Activated naive CD8-positive, alpha-beta T cell treated with anti-CD3 and anti-CD28 coated beads for 36 hours (primary cell): ENCODE data around the gene TADA2B. TPM values are rescaled to one million over a fixed set of nuclear protein-coding genes. Genes with fewer than 3 reads are reported as not detected.
A peak's percentile ranks its signal among the peaks of the same experiment; 100 is the strongest.
"Not testable (repeated sequence)": the region's sequence is repeated elsewhere in the genome, so short reads cannot be mapped to it uniquely, and the experiment has no call there.

Source experiments
- DNase-seq: peaks from one replicate; pipeline ENCODE4 v3.0.0; 2021
- H3K27ac Mint-ChIP-seq: one replicate; pipeline ENCODE4 v1.8.0; 2022; ENCODE audit warnings: mild to moderate bottlenecking, moderate library complexity, mixed read lengths
- H3K27me3 Mint-ChIP-seq: one replicate; pipeline ENCODE4 v1.8.0; 2022; ENCODE audit warnings: mild to moderate bottlenecking, mixed read lengths
- H3K36me3 Mint-ChIP-seq: one replicate; pipeline ENCODE4 v1.8.0; 2021; ENCODE audit warnings: mild to moderate bottlenecking, mixed read lengths
- H3K4me1 Mint-ChIP-seq: one replicate; pipeline ENCODE4 v1.8.0; 2021; ENCODE audit warnings: mixed read lengths
- H3K4me3 Mint-ChIP-seq: one replicate; pipeline ENCODE4 v1.8.0; 2022; ENCODE audit warnings: mild to moderate bottlenecking, moderate library complexity, mixed read lengths
- H3K9me3 Mint-ChIP-seq: one replicate; pipeline ENCODE4 v1.8.0; 2022; ENCODE audit warnings: mixed read lengths
- total RNA-seq, 2 experiments: library from RNA; stranded (reverse); gene quantifications; one replicate each; pipeline ENCODE4 v1.2.3, GENCODE V29; 2021

The TADA2B gene
- total RNA-seq, 2 experiments from 2014 or later = 10.3 to 11.2 TPM

GRCh38 chr4:7087036-7087435 is 43.9 kb downstream of the TADA2B start:
- Mint-ChIP-seq H3K9me3 (peaks cover 3% of the 10 kb centered on the region), H3K27me3 (peaks cover 43% of the 10 kb centered on the region), H3K4me1 (no peaks in the 10 kb centered on the region), H3K36me3 (no peaks in the 10 kb centered on the region), H3K4me3 (no peak overlapping the region), H3K27ac (no peak overlapping the region)
- no peak for DNase-seq

- Mint-ChIP-seq H3K4me1 (no peaks in the 10 kb centered on the region), H3K9me3 (peaks cover 3% of the 10 kb centered on the region), H3K27me3 (peaks cover 27% of the 10 kb centered on the region), H3K27ac (no peak overlapping the region), H3K36me3 (no peaks in the 10 kb centered on the region), H3K4me3 (no peak overlapping the region)
- DNase-seq = no peak
These were observed 46.2 kb downstream of the TADA2B start for GRCh38 chr4:7089213-7089986.

GRCh38 chr4:7092026-7092425 is 48.9 kb downstream of the TADA2B start:
- DNase-seq = no peak
- Mint-ChIP-seq H3K27me3 (peaks cover 8% of the 10 kb centered on the region), H3K36me3 (no peaks in the 10 kb centered on the region), H3K4me1 (no peaks in the 10 kb centered on the region), H3K27ac (no peak overlapping the region), H3K9me3 (no peaks in the 10 kb centered on the region), H3K4me3 (no peak overlapping the region)

- no peak overlapping the region for H3K27ac Mint-ChIP-seq
- no peaks in the 10 kb centered on the region for H3K4me1 Mint-ChIP-seq
- DNase-seq = no peak
- H3K27me3 Mint-ChIP-seq = peaks cover 2% of the 10 kb centered on the region
- H3K36me3 Mint-ChIP-seq = no peaks in the 10 kb centered on the region
- H3K9me3 Mint-ChIP-seq = no peaks in the 10 kb centered on the region
- no peak overlapping the region for H3K4me3 Mint-ChIP-seq
These were observed 51.7 kb downstream of the TADA2B start for GRCh38 chr4:7094916-7095315.

DNA sequence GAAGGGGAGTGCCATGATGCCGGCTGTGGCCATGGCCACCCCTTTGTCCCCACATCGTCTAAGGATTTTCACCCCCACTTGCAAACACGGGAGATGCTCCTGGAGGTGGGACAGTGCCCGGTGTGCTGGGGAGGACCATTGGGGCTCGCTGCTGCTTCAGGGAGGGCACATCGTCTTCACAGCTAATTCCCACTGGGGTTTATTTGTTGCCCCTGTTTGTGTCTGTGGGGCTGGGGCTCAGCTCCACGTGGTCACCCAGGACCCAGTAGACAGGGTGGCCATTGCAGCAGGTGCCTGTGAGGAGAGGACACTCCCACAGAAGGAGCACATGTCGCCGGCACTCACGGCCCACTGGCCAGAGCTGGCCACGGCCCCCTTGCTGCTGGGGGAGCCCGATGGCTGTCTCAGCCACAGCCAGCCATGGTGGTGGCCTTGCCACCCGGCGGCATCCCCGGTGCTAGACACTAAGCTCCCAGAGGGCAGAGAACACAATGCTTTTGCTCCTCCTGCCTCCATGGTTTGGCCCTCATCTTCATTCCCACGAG is 52.5 kb downstream of the TADA2B start:
- Mint-ChIP-seq H3K9me3 (no peaks in the 10 kb centered on the region), H3K36me3 (no peaks in the 10 kb centered on the region), H3K27me3 (no peaks in the 10 kb centered on the region), H3K27ac (no peak overlapping the region), H3K4me1 (no peaks in the 10 kb centered on the region), H3K4me3 (no peak overlapping the region)
- DNase-seq = no peak

GRCh38 chr4:7096236-7096635 is 53.1 kb downstream of the TADA2B start:
- no peak for DNase-seq
- Mint-ChIP-seq H3K4me3 (no peak overlapping the region), H3K27me3 (no peaks in the 10 kb centered on the region), H3K36me3 (no peaks in the 10 kb centered on the region), H3K4me1 (no peaks in the 10 kb centered on the region), H3K27ac (no peak overlapping the region), H3K9me3 (no peaks in the 10 kb centered on the region)

- peak; percentile 65 for DNase-seq
- Mint-ChIP-seq H3K36me3 (no peaks in the 10 kb centered on the region), H3K4me3 (peak overlapping the region; percentile 93), H3K4me1 (peaks cover 11% of the 10 kb centered on the region), H3K9me3 (no peaks in the 10 kb centered on the region), H3K27me3 (no peaks in the 10 kb centered on the region), H3K27ac (no peak overlapping the region)
These were observed 58.7 kb downstream of the TADA2B start for GRCh38 chr4:7101692-7102515.

DNA sequence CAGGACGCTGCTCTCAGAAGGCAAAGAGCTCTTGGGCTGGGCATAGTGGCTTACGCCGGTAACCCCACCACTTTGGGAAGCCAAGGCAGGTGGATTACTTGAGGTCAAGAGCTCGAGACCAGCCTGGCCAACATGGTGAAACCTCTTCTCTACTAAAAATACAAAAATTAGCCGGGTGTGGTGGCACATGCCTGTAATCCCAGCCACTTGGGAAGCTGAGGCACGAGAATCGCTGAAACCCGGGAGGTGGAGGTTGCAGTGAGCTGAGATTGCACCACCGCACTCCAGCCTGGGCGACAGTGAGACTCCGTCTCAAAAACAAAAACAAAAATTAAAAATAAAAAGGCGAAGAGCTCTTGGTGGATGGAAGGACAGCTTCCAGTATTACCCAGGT is 59.3 kb downstream of the TADA2B start:
- not testable (repeated sequence) for DNase-seq, H3K27ac Mint-ChIP-seq

GRCh38 chr4:7103031-7103606 is 59.9 kb downstream of the TADA2B start:
- peak; percentile 84 for DNase-seq
- Mint-ChIP-seq H3K27me3 (no peaks in the 10 kb centered on the region), H3K36me3 (no peaks in the 10 kb centered on the region), H3K4me1 (peaks cover 11% of the 10 kb centered on the region), H3K4me3 (peak overlapping the region; percentile 93), H3K9me3 (no peaks in the 10 kb centered on the region), H3K27ac (peak overlapping the region; percentile 67)

More for the DNA sequence above, 59.3 kb downstream of the TADA2B start:
- H3K9me3 Mint-ChIP-seq, H3K27me3 Mint-ChIP-seq, H3K36me3 Mint-ChIP-seq: not testable (repeated sequence)
- H3K4me1 Mint-ChIP-seq = peaks cover 11% of the 10 kb centered on the region
- H3K4me3 Mint-ChIP-seq = peak overlapping the region; percentile 93

GRCh38 chr4:7103607-7104365 is 60.6 kb downstream of the TADA2B start:
- H3K4me3 Mint-ChIP-seq = peak overlapping the region; percentile 93
- H3K27ac Mint-ChIP-seq = no peak overlapping the region
- H3K36me3 Mint-ChIP-seq = no peaks in the 10 kb centered on the region
- peaks cover 11% of the 10 kb centered on the region for H3K4me1 Mint-ChIP-seq
- DNase-seq = no peak
- H3K27me3 Mint-ChIP-seq = no peaks in the 10 kb centered on the region
- no peaks in the 10 kb centered on the region for H3K9me3 Mint-ChIP-seq

- Mint-ChIP-seq H3K4me3 (no peak overlapping the region), H3K36me3 (no peaks in the 10 kb centered on the region), H3K9me3 (no peaks in the 10 kb centered on the region), H3K27me3 (no peaks in the 10 kb centered on the region), H3K4me1 (peaks cover 11% of the 10 kb centered on the region), H3K27ac (no peak overlapping the region)
- no peak for DNase-seq
These were observed 61.3 kb downstream of the TADA2B start for GRCh38 chr4:7104366-7105031.

DNA sequence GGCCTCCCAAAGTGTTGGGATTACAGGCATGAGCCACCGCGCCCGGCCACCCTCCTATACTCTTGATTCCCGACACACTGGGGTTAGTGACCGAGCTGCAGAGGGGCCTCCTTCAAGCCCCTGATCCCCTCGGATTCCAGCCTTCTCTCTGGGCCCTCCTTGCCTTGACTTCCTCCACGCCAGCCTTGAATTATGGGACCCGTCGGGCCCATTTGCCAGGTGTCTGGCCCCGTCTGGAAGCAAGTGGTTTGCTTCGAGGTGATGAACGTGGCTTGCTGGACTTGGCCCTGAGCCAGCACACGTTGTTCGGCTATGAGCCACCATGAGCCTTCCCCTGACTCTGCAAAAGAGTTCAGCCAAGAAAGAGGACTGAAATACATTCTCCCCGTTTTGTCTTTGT is 62.1 kb downstream of the TADA2B start:
- no peaks in the 10 kb centered on the region for H3K36me3 Mint-ChIP-seq
- no peaks in the 10 kb centered on the region for H3K9me3 Mint-ChIP-seq
- H3K4me3 Mint-ChIP-seq = no peak overlapping the region
- peaks cover 11% of the 10 kb centered on the region for H3K4me1 Mint-ChIP-seq
- no peaks in the 10 kb centered on the region for H3K27me3 Mint-ChIP-seq
- no peak overlapping the region for H3K27ac Mint-ChIP-seq
- DNase-seq = no peak

DNA sequence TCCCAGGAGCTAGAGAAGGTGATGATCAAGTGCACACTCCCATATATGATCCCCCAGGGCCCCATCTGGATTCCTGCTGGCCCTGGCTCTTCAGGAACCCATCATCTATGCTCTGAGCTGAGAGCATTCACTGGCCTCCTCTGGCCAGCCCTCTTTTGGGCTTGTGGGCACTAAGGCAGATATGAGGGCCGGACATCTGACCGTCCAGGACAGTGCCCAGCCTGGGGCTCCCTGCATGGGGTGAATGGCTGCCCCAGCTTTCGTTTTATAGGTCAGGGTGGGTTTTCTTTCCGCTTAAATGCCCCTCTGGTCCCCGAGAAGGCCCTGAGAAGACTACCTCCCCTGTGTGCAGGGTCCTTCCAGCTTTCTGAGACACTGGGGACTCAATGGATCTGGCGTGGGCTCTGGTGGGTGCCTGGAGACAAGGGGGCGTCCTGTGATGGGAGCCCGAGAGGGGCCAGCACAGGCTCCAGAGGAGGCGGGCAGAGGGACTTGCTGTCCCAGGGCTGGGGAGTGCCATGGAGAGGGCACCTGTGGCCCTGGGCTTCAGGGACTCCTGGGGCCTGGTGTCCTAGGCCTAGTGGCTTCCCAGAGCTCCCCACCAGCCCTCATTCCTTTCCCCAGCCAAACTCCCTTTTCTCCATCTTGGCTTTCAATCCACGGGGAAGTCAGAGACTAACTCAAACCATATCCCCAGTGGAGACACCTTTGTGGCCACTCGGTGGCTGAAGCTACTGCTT is 64.2 kb downstream of the TADA2B start:
- DNase-seq = no peak
- H3K36me3 Mint-ChIP-seq = no peaks in the 10 kb centered on the region
- H3K4me3 Mint-ChIP-seq = no peak overlapping the region
- no peaks in the 10 kb centered on the region for H3K9me3 Mint-ChIP-seq
- no peak overlapping the region for H3K27ac Mint-ChIP-seq
- H3K4me1 Mint-ChIP-seq = peaks cover 4% of the 10 kb centered on the region
- no peaks in the 10 kb centered on the region for H3K27me3 Mint-ChIP-seq
